Measurements from ENCODE around the gene PIPOX. TPM values are rescaled to one million over a fixed set of nuclear protein-coding genes. Genes with fewer than 3 reads are reported as not detected.

Gene PIPOX
- total RNA-seq, 2 donors from 2014 or later: 3.1 TPM; not detected in 1

DNA sequence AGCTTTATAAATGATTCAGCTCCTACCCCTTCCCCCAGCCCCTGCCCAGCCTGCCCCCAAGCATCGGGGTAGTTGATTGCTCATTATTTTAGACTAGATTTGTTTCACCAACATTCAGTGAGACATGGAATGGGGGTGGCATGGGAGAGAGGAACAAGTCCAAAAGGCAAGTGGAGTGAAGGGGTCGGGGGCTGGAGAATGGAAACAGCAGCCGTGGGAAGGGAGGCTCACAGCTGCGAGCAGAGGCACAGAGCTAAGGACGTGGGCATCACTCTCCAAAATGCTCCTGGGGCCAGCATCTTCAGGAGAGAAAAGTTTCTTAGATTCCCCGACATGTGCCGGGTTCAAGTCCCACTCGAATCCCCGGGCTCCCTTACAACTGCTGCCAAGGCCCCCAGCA is 19.3 kb downstream of the PIPOX start:
- H3K27me3 ChIP-seq: no peaks in the 10 kb centered on the region
- intact Hi-C loops (cut with DNase I): no loop called here
- no peak overlapping the region for H3K27ac ChIP-seq
- TF ChIP-seq, protein P1, sequence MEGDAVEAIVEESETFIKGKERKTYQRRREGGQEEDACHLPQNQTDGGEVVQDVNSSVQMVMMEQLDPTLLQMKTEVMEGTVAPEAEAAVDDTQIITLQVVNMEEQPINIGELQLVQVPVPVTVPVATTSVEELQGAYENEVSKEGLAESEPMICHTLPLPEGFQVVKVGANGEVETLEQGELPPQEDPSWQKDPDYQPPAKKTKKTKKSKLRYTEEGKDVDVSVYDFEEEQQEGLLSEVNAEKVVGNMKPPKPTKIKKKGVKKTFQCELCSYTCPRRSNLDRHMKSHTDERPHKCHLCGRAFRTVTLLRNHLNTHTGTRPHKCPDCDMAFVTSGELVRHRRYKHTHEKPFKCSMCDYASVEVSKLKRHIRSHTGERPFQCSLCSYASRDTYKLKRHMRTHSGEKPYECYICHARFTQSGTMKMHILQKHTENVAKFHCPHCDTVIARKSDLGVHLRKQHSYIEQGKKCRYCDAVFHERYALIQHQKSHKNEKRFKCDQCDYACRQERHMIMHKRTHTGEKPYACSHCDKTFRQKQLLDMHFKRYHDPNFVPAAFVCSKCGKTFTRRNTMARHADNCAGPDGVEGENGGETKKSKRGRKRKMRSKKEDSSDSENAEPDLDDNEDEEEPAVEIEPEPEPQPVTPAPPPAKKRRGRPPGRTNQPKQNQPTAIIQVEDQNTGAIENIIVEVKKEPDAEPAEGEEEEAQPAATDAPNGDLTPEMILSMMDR (IDR thresholded peaks at IDR 0.05): no peak
- no peak for TF ChIP-seq POLR2A (IDR thresholded peaks at IDR 0.05)
- ATAC-seq (no peak), DNase-seq (no peak)
- WGBS, 2 donors: 93 to 94% methylated on average over 8 to 9 of the region's 9 CpGs
- no peaks in the 10 kb centered on the region for H3K36me3 ChIP-seq (replicated peaks in 1 of 2; ENCODE audit: insufficient read depth in 1 of 2, low read depth in 2 of 2)
- H3K9me3 ChIP-seq: no peaks in the 10 kb centered on the region
- no peaks in the 10 kb centered on the region for H3K4me1 ChIP-seq
- H3K4me3 ChIP-seq: no peak overlapping the region

DNA sequence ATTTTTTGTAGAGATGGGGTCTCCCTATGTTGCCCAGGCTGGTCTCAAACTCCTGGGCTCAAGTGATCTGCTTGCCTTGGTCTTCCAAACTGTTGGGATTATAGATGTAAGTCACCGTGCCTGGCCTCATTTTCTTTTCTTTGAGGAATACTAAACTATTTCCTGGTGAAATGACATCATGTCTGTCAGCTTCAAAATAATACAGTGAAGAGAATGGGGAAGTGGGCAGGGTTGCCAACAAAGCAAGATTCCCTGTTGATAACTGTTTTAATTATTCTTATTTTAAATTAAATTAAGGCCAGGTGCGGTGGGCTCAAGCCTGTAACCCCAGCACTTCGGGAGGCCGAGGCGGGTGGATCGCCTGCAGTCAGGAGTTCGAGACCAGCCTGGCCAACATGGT is 21.1 kb downstream of the PIPOX start:
- intact Hi-C loops (cut with DNase I): no loop called here
- Histone ChIP-seq H3K9me3 (no peaks in the 10 kb centered on the region), H3K27me3 (no peaks in the 10 kb centered on the region), H3K4me3 (no peak overlapping the region), H3K36me3 (replicated peaks in 1 of 2; ENCODE audit: insufficient read depth in 1 of 2, low read depth in 2 of 2) (no peaks in the 10 kb centered on the region), H3K27ac (no peak overlapping the region), H3K4me1 (no peaks in the 10 kb centered on the region)
- TF ChIP-seq, protein P1 (IDR thresholded peaks at IDR 0.05): no peak
- no peak for TF ChIP-seq POLR2A (IDR thresholded peaks at IDR 0.05)
- WGBS, 2 donors: 77 to 81% methylated on average over 7 of the region's 7 CpGs
- DNase-seq (no peak), ATAC-seq (no peak)

DNA sequence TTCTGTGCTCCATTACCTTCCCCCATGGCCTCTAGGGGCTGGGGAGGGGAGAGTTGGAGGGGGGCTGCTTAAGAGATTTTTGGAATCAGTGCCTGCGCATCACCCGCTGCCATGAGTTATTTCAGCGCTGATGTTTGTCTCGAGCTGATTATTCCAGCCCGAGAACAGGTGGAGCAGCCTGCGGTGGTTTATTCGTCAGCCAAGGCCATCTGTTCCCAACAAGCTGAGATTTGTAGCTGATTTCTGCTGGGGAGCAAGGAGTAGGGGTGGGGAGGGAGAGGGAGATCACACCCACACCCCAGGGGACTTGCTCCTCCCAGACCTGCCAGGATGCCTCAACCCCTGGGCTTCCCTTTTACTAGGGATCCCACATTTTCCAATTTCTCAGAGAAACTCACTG is 23.1 kb downstream of the PIPOX start:
- ATAC-seq: no peak
- H3K27ac ChIP-seq: no peak overlapping the region
- intact Hi-C loops (cut with DNase I): no loop called here
- H3K27me3 ChIP-seq: no peaks in the 10 kb centered on the region
- DNase-seq: no peak
- no peaks in the 10 kb centered on the region for H3K4me1 ChIP-seq
- no peaks in the 10 kb centered on the region for H3K36me3 ChIP-seq (replicated peaks in 1 of 2; ENCODE audit: insufficient read depth in 1 of 2, low read depth in 2 of 2)
- TF ChIP-seq POLR2A (IDR thresholded peaks at IDR 0.05): no peak
- TF ChIP-seq, protein P1 (IDR thresholded peaks at IDR 0.05): no peak
- WGBS, 2 donors: 49 to 65% methylated on average over 7 of the region's 7 CpGs
- no peak overlapping the region for H3K4me3 ChIP-seq
- no peaks in the 10 kb centered on the region for H3K9me3 ChIP-seq

DNA sequence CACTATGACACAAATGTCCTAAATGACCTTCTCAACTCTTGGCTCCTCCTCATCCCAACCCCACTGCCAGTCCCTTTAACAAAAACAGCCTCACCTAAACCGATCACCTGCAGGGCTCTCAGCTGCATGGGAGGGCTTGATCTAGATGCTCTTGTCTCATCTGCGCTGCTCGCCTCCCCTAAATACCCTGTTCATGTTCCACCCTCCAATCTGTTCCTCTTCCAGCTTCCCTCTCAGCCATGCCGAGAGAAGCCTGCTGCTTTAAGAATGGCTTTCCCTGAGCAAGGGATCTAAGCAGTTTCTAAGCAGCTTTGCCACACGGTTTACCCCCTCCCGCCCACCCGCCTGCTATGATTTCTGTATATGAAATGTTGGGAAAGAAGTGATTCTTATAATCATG is 23.7 kb downstream of the PIPOX start:
- Histone ChIP-seq H3K9me3 (no peaks in the 10 kb centered on the region), H3K27me3 (no peaks in the 10 kb centered on the region), H3K27ac (no peak overlapping the region), H3K4me1 (no peaks in the 10 kb centered on the region), H3K36me3 (replicated peaks in 1 of 2; ENCODE audit: insufficient read depth in 1 of 2, low read depth in 2 of 2) (no peaks in the 10 kb centered on the region), H3K4me3 (no peak overlapping the region)
- 83 to 84% methylated on average over 7 of the region's 7 CpGs for WGBS, 2 donors
- TF ChIP-seq, protein P1 (IDR thresholded peaks at IDR 0.05): no peak
- TF ChIP-seq POLR2A (IDR thresholded peaks at IDR 0.05): no peak
- ATAC-seq (no peak), DNase-seq (no peak)
- intact Hi-C loops (cut with DNase I): no loop called here

DNA sequence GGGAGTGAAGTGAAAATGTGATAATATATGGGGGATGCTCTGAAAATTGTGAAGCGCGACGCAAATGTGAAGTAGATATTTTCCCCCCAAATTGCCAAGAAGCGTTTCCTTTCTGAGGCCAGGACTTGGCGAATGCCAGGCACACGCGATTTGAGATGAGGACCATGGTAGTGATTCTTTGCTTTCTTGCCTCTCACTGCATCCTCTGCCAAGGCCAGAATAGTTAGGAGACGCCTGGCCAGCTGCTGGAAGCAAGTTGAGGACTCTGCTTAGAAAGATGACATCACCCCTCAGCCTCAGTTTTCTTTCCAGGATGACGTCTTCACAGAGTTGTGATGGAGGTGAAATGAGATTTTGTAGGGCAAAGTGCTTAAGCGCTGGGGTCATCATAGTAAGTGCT is 25.9 kb downstream of the PIPOX start:
- Histone ChIP-seq H3K9me3 (no peaks in the 10 kb centered on the region), H3K27ac (no peak overlapping the region), H3K4me1 (no peaks in the 10 kb centered on the region), H3K27me3 (no peaks in the 10 kb centered on the region), H3K4me3 (no peak overlapping the region), H3K36me3 (replicated peaks in 1 of 2; ENCODE audit: insufficient read depth in 1 of 2, low read depth in 2 of 2) (no peaks in the 10 kb centered on the region)
- TF ChIP-seq POLR2A (IDR thresholded peaks at IDR 0.05): no peak
- TF ChIP-seq, protein P1 (IDR thresholded peaks at IDR 0.05): no peak
- 82 to 84% methylated on average over 10 of the region's 10 CpGs for WGBS, 2 donors
- intact Hi-C loops (cut with DNase I): no loop called here
- no peak for ATAC-seq
- DNase-seq: no peak
